AG09319 (cell line): ENCODE measurements around the gene MAPK7.

Source experiments
- DNase-seq: peaks from one replicate; pipeline ENCODE4 v3.0.0-alpha.2; 2010; ENCODE audit warnings: low read depth; ENCODE audit errors: extremely low read depth
- TF ChIP-seq, protein P1 (sequence below): IDR thresholded peaks from 2 replicates; pipeline ENCODE4 v1.5.1; 2011; ENCODE audit warnings: low read depth, mild to moderate bottlenecking, inconsistent platforms, low read length, moderate library complexity

Gene MAPK7

DNA sequence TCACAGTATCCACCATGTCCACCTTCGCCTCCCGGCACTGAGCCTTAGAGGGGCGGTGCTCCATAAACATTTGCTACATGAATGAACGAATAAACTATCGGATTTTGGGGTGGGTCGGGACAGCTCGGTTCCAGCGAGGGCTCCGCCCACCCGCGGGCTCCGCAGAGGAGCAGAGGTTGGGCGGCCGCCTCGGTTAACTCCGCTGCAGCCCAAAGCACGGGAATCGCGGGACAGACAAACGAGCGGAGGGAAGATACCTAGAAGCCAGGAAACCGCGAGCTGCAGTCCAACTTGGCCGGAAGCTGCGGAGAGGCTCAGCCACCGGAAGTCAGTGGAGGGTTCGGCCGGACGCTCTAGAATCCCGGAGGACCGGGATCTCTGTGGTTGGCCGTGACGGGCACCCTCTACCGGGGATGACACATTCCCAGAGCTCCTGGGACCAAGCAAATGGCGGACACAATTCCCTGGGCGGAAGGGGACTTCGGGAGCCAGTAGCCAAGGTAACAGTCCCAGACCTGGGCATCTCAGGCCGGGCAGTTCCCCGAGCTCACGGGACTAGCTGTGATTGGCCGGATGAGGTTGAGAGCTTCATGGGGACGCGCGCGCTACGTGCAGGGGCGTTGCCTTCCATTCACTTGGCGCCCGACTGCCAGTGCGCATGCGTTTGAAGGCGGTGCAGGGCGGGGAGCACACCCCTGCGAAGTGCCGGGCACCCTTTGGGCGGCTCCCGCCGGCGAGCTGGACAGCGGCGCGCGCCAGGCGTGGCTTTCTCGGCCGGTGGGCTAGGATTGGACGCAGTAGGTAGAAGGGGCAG, 489 bp upstream of the MAPK7 start:
- TF ChIP-seq, protein P1, sequence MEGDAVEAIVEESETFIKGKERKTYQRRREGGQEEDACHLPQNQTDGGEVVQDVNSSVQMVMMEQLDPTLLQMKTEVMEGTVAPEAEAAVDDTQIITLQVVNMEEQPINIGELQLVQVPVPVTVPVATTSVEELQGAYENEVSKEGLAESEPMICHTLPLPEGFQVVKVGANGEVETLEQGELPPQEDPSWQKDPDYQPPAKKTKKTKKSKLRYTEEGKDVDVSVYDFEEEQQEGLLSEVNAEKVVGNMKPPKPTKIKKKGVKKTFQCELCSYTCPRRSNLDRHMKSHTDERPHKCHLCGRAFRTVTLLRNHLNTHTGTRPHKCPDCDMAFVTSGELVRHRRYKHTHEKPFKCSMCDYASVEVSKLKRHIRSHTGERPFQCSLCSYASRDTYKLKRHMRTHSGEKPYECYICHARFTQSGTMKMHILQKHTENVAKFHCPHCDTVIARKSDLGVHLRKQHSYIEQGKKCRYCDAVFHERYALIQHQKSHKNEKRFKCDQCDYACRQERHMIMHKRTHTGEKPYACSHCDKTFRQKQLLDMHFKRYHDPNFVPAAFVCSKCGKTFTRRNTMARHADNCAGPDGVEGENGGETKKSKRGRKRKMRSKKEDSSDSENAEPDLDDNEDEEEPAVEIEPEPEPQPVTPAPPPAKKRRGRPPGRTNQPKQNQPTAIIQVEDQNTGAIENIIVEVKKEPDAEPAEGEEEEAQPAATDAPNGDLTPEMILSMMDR, result peak; percentile 0; the same call in 1 of the 2 replicates
- DNase-seq, result peak; percentile 98

DNA sequence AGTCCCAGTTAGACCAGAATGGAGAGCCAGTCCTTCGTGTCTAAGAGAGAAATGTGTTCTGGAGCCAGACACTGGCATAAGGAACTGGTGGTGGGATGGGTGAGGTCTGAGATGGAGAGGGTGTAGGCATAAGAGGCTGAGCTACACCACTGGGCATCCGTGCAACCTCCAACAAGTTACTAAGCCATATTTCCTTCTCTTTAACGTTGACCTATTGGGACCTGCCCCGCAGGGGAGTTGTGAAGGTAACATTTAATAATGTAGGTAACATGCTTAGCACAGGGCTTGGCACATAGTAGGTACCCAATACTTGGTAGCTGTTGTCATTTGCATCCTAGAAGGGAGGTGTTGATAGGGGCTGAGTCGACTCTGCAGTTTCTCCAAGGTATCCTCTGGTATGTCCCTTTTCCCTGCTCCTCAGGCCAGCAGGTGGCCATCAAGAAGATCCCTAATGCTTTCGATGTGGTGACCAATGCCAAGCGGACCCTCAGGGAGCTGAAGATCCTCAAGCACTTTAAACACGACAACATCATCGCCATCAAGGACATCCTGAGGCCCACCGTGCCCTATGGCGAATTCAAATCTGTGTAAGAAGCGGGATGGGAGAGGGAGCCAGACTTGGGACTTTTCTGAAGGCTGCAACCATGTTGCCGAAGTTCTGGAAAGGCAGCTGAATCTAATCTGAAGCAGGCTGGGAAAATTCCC, 1.2 kb downstream of the MAPK7 start:
- TF ChIP-seq, protein P1, result no peak
- DNase-seq, result no peak

DNA sequence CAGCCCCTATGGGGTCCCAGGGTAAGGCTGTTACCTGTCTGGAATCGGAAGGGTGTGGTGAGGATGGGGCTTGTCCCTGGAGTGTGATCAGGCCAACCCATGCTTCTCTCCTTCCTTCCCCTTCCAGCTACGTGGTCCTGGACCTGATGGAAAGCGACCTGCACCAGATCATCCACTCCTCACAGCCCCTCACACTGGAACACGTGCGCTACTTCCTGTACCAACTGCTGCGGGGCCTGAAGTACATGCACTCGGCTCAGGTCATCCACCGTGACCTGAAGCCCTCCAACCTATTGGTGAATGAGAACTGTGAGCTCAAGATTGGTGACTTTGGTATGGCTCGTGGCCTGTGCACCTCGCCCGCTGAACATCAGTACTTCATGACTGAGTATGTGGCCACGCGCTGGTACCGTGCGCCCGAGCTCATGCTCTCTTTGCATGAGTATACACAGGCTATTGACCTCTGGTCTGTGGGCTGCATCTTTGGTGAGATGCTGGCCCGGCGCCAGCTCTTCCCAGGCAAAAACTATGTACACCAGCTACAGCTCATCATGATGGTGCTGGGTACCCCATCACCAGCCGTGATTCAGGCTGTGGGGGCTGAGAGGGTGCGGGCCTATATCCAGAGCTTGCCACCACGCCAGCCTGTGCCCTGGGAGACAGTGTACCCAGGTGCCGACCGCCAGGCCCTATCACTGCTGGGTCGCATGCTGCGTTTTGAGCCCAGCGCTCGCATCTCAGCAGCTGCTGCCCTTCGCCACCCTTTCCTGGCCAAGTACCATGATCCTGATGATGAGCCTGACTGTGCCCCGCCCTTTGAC, 2.4 kb downstream of the MAPK7 start:
- DNase-seq, result no peak
- TF ChIP-seq, protein P1, result no peak

DNA sequence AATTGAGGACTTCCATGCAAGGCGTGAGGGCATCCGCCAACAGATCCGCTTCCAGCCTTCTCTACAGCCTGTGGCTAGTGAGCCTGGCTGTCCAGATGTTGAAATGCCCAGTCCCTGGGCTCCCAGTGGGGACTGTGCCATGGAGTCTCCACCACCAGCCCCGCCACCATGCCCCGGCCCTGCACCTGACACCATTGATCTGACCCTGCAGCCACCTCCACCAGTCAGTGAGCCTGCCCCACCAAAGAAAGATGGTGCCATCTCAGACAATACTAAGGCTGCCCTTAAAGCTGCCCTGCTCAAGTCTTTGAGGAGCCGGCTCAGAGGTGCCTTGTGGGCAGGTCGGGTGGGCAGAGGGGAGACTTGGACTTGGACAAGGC, 3.1 kb downstream of the MAPK7 start:
- TF ChIP-seq, protein P1, result no peak

DNA sequence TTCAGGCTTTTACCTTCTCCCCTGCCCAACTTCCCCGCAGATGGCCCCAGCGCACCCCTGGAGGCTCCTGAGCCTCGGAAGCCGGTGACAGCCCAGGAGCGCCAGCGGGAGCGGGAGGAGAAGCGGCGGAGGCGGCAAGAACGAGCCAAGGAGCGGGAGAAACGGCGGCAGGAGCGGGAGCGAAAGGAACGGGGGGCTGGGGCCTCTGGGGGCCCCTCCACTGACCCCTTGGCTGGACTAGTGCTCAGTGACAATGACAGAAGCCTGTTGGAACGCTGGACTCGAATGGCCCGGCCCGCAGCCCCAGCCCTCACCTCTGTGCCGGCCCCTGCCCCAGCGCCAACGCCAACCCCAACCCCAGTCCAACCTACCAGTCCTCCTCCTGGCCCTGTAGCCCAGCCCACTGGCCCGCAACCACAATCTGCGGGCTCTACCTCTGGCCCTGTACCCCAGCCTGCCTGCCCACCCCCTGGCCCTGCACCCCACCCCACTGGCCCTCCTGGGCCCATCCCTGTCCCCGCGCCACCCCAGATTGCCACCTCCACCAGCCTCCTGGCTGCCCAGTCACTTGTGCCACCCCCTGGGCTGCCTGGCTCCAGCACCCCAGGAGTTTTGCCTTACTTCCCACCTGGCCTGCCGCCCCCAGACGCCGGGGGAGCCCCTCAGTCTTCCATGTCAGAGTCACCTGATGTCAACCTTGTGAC, 3.6 kb downstream of the MAPK7 start:
- TF ChIP-seq, protein P1, result no peak

More for the DNA sequence above, 3.1 kb downstream of the MAPK7 start:
- no peak for DNase-seq

DNA sequence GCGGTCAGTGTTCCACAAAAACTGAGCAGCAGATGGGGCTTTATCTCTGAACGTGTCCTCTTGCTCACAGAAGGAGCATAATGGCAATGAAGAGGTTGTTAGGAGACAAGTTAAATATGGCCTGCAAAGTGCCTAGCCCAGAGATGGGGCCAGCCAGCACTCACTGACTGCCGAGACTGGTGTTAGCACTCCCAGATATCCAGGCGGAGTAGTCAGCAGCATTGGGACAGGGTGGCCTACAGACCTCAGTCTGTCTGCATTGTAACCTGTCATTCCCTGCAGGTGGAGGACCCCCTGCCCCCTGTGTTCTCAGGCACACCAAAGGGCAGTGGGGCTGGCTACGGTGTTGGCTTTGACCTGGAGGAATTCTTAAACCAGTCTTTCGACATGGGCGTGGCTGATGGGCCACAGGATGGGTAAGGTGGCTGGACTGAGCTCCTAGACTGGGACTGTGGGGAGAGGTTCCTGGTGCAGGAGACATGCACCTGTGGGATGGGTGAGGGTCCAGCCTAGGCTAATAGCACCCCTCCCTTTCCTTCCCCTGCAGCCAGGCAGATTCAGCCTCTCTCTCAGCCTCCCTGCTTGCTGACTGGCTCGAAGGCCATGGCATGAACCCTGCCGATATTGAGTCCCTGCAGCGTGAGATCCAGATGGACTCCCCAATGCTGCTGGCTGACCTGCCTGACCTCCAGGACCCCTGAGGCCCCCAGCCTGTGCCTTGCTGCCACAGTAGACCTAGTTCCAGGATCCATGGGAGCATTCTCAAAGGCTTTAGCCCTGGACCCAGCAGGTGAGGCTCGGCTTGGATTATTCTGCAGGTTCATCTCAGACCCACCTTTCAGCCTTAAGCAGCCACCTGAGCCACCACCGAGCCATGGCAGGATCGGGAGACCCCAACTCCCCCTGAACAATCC, 4.5 kb downstream of the MAPK7 start:
- TF ChIP-seq, protein P1, result no peak

More for the DNA sequence above, 3.6 kb downstream of the MAPK7 start:
- no peak for DNase-seq

More for the DNA sequence above, 4.5 kb downstream of the MAPK7 start:
- no peak for DNase-seq
